M059J (cell line): ENCODE data around the gene CRACR2B. TPM values are rescaled to one million over a fixed set of nuclear protein-coding genes. Genes with fewer than 3 reads are reported as not detected.

ENCODE experiments used
- DNase-seq: peaks from one replicate; pipeline ENCODE4 v3.0.0-alpha.2; 2012; ENCODE audit warnings: low read depth
- total RNA-seq: library from RNA; depleted of rRNA; stranded (reverse); fragments of >200 nt; shearing (Covaris generic); gene quantifications from 2 replicates; pipeline ENCODE4 v1.2.3, GENCODE V29; 2014

The CRACR2B gene
- total RNA-seq, 1 experiment from 2014 or later = 9.6 TPM

GRCh38 chr11:838441-839279 is 10.9 kb downstream of the CRACR2B start:
- DNase-seq = no peak

- no peak for DNase-seq
Measured at GRCh38 chr11:839280-839623, 11.5 kb downstream of the CRACR2B start.

- no peak for DNase-seq
Measured at GRCh38 chr11:839875-840617, 12.3 kb downstream of the CRACR2B start.

GRCh38 chr11:841981-842369 is 14.3 kb downstream of the CRACR2B start:
- no peak for DNase-seq

- DNase-seq = peak; percentile 84
Measured at GRCh38 chr11:842370-843002, 14.8 kb downstream of the CRACR2B start, which contains the start of the genes POLR2L and TSPAN4. TSS of gene POLR2L (minus strand) at chr11:842529. CDS start at chr11:842508, 21 bp downstream. TSS of gene TSPAN4 (plus strand) at chr11:842852. CDS start at chr11:850305, 7,453 bp downstream.

- DNase-seq = no peak
Measured at GRCh38 chr11:843086-843734, 15.5 kb downstream of the CRACR2B start.

- peak; percentile 96 for DNase-seq
Measured at GRCh38 chr11:843818-844692, 16.3 kb downstream of the CRACR2B start.

GRCh38 chr11:844693-845644 is 17.2 kb downstream of the CRACR2B start:
- DNase-seq = peak; percentile 87

- DNase-seq = no peak
Measured at GRCh38 chr11:845872-846495, 18.3 kb downstream of the CRACR2B start.

GRCh38 chr11:846496-847098 is 18.9 kb downstream of the CRACR2B start:
- DNase-seq = no peak

- no peak for DNase-seq
Measured at GRCh38 chr11:847876-848275, 20.2 kb downstream of the CRACR2B start.

- DNase-seq = no peak
Measured at GRCh38 chr11:848380-848931, 20.7 kb downstream of the CRACR2B start.

GRCh38 chr11:849104-849824 is 21.5 kb downstream of the CRACR2B start:
- no peak for DNase-seq

GRCh38 chr11:849951-850774 is 22.4 kb downstream of the CRACR2B start:
- no peak for DNase-seq

GRCh38 chr11:850775-851763 is 23.4 kb downstream of the CRACR2B start:
- no peak for DNase-seq

- no peak for DNase-seq
Measured at GRCh38 chr11:852762-853161, 25.0 kb downstream of the CRACR2B start.
